GM21576 (cell line): Measurements from ENCODE around the gene COL5A2.

Source experiments
- ATAC-seq: cut with Tn5 transposase; IDR thresholded peaks from one replicate; pipeline ENCODE4 v1.9.1; 2021; ENCODE audit warnings: mild to moderate bottlenecking, moderate library complexity; ENCODE audit not compliant: unreplicated experiment

Gene COL5A2

GRCh38 chr2:189109921-189110397, 69.6 kb downstream of the COL5A2 start:
- peak; percentile 84 for ATAC-seq

GRCh38 chr2:189104934-189105333, 74.6 kb downstream of the COL5A2 start:
- ATAC-seq, result no peak

GRCh38 chr2:189102735-189103134, 76.8 kb downstream of the COL5A2 start:
- no peak for ATAC-seq

GRCh38 chr2:189097934-189098333, 81.6 kb downstream of the COL5A2 start:
- ATAC-seq, result no peak

- no peak for ATAC-seq
Observed at GRCh38 chr2:189096769-189097447, 82.7 kb downstream of the COL5A2 start.

- no peak for ATAC-seq
Observed at GRCh38 chr2:189095101-189095500, 84.5 kb downstream of the COL5A2 start.

GRCh38 chr2:189092936-189093335, 86.6 kb downstream of the COL5A2 start:
- ATAC-seq, result no peak

GRCh38 chr2:189091253-189091652, 88.3 kb downstream of the COL5A2 start:
- no peak for ATAC-seq

GRCh38 chr2:189088591-189089205, 90.9 kb downstream of the COL5A2 start:
- ATAC-seq, result no peak

- ATAC-seq, result no peak
Observed at GRCh38 chr2:189086710-189087109, 92.9 kb downstream of the COL5A2 start.

- no peak for ATAC-seq
Observed at GRCh38 chr2:189086250-189086649, 93.3 kb downstream of the COL5A2 start.

- no peak for ATAC-seq
Observed at GRCh38 chr2:189083606-189084005, 96.0 kb downstream of the COL5A2 start.

GRCh38 chr2:189083106-189083505, 96.5 kb downstream of the COL5A2 start:
- no peak for ATAC-seq

- no peak for ATAC-seq
Observed at GRCh38 chr2:189082376-189082975, 97.1 kb downstream of the COL5A2 start.

GRCh38 chr2:189076572-189076971, 103.0 kb downstream of the COL5A2 start:
- no peak for ATAC-seq

GRCh38 chr2:189076120-189076519, 103.4 kb downstream of the COL5A2 start:
- no peak for ATAC-seq

- no peak for ATAC-seq
Observed at GRCh38 chr2:189074506-189074905, 105.1 kb downstream of the COL5A2 start.

GRCh38 chr2:189072036-189072435, 107.5 kb downstream of the COL5A2 start:
- ATAC-seq, result no peak

- no peak for ATAC-seq
Observed at GRCh38 chr2:189069855-189070619, 109.5 kb downstream of the COL5A2 start.

GRCh38 chr2:189066037-189066436, 113.5 kb downstream of the COL5A2 start:
- no peak for ATAC-seq

GRCh38 chr2:189060096-189060642, 119.4 kb downstream of the COL5A2 start:
- no peak for ATAC-seq
